HEK293 (cell line): ENCODE measurements around the gene MRPL55.

Experiments
- EGR2 ChIP-seq: fragments of 450-650 bp; formaldehyde crosslinking; IDR thresholded peaks from 2 replicates; pipeline ENCODE4 v1.5.1; 2016; ENCODE audit warnings: low read depth, missing biosample characterization, missing genetic modification characterization
- HOXD13 ChIP-seq: sonication (generic); formaldehyde crosslinking; IDR thresholded peaks from 2 replicates; pipeline ENCODE4 v1.8.0; 2022; ENCODE audit warnings: missing genetic modification reagents, borderline replicate concordance
- KLF10 ChIP-seq: fragments of 450-650 bp; IDR thresholded peaks from 2 replicates; pipeline ENCODE4 v1.5.1; 2018; ENCODE audit warnings: missing biosample characterization, mild to moderate bottlenecking, missing genetic modification characterization
- MZF1 ChIP-seq: fragments of 450-650 bp; formaldehyde crosslinking; IDR thresholded peaks from 2 replicates; pipeline ENCODE4 v1.5.1; 2017; ENCODE audit warnings: missing biosample characterization, missing genetic modification characterization, borderline replicate concordance
- OVOL3 ChIP-seq: fragments of 450-650 bp; formaldehyde crosslinking; IDR thresholded peaks from 2 replicates; pipeline ENCODE4 v1.5.1; 2016; ENCODE audit warnings: missing biosample characterization, missing genetic modification characterization
- SCRT1 ChIP-seq: fragments of 450-650 bp; formaldehyde crosslinking; IDR thresholded peaks from 2 replicates; pipeline ENCODE4 v1.5.1; 2016; ENCODE audit warnings: missing biosample characterization, missing genetic modification characterization, borderline replicate concordance
- TCF7L2 ChIP-seq: IDR thresholded peaks from 2 replicates; pipeline ENCODE4 v1.6.1; 2011; ENCODE audit warnings: low read depth, mild to moderate bottlenecking, inconsistent platforms, low read length, moderate library complexity, borderline replicate concordance
- WT1 ChIP-seq: fragments of 450-650 bp; formaldehyde crosslinking; IDR thresholded peaks from 2 replicates; pipeline ENCODE4 v1.5.1; 2016; ENCODE audit warnings: missing biosample characterization, missing genetic modification characterization
- YY1 ChIP-seq: fragments of 450-650 bp; formaldehyde crosslinking; IDR thresholded peaks from 2 replicates; pipeline ENCODE4 v1.5.1; 2018; ENCODE audit warnings: missing biosample characterization, missing genetic modification characterization
- ZBTB26 ChIP-seq: fragments of 450-650 bp; formaldehyde crosslinking; optimal IDR thresholded peaks from 2 replicates; pipeline ENCODE3; 2016; ENCODE audit warnings: missing biosample characterization, mild to moderate bottlenecking, missing genetic modification characterization
- ZNF121 ChIP-seq: fragments of 450-650 bp; formaldehyde crosslinking; IDR thresholded peaks from 2 replicates; pipeline ENCODE4 v1.5.1; 2016; ENCODE audit warnings: missing biosample characterization, missing genetic modification characterization
- ZNF26 ChIP-seq: fragments of 450-650 bp; formaldehyde crosslinking; IDR thresholded peaks from 2 replicates; pipeline ENCODE4 v1.5.1; 2016; ENCODE audit warnings: missing biosample characterization, missing genetic modification characterization
- ZNF311 ChIP-seq: fragments of 450-650 bp; formaldehyde crosslinking; IDR thresholded peaks from 2 replicates; pipeline ENCODE4 v1.5.1; 2017; ENCODE audit warnings: missing biosample characterization, missing genetic modification characterization, borderline replicate concordance
- ZNF341 ChIP-seq: fragments of 450-650 bp; formaldehyde crosslinking; IDR thresholded peaks from 2 replicates; pipeline ENCODE4; 2016; ENCODE audit warnings: low read depth, missing biosample characterization, missing genetic modification characterization
- ZNF404 ChIP-seq: fragments of 450-650 bp; formaldehyde crosslinking; IDR thresholded peaks from 2 replicates; pipeline ENCODE4 v1.5.1; 2017; ENCODE audit warnings: missing biosample characterization, missing genetic modification characterization
- ZNF426 ChIP-seq: fragments of 450-650 bp; formaldehyde crosslinking; IDR thresholded peaks from 2 replicates; pipeline ENCODE4 v1.5.1; 2017; ENCODE audit warnings: missing biosample characterization, missing genetic modification characterization, mild to moderate bottlenecking, inconsistent platforms, moderate library complexity
- ZNF48 ChIP-seq: fragments of 450-650 bp; formaldehyde crosslinking; IDR thresholded peaks from 2 replicates; pipeline ENCODE4 v1.5.1; 2016; ENCODE audit warnings: missing biosample characterization, missing genetic modification characterization
- ZNF518A ChIP-seq: fragments of 450-650 bp; formaldehyde crosslinking; conservative IDR thresholded peaks from 2 replicates; pipeline ENCODE4 v1.5.1; 2016; ENCODE audit warnings: low read depth, missing biosample characterization, missing genetic modification characterization
- ZNF555 ChIP-seq: fragments of 450-650 bp; formaldehyde crosslinking; conservative IDR thresholded peaks from 2 replicates; pipeline ENCODE4 v1.5.1; 2017; ENCODE audit warnings: missing biosample characterization, mild to moderate bottlenecking, missing genetic modification characterization, inconsistent platforms
- ZNF558 ChIP-seq: fragments of 450-650 bp; formaldehyde crosslinking; IDR thresholded peaks from 2 replicates; pipeline ENCODE4 v1.5.1; 2016; ENCODE audit warnings: missing biosample characterization, missing genetic modification characterization
- ZNF585B ChIP-seq: fragments of 450-650 bp; formaldehyde crosslinking; IDR thresholded peaks from 2 replicates; pipeline ENCODE4 v1.5.1; 2016; ENCODE audit warnings: missing biosample characterization, missing genetic modification characterization
- ZNF624 ChIP-seq: fragments of 450-650 bp; formaldehyde crosslinking; IDR thresholded peaks from 2 replicates; pipeline ENCODE4 v1.5.1; 2017; ENCODE audit warnings: missing biosample characterization, missing genetic modification characterization
- ZNF629 ChIP-seq: fragments of 450-650 bp; formaldehyde crosslinking; IDR thresholded peaks from 2 replicates; pipeline ENCODE4 v1.5.1; 2017; ENCODE audit warnings: missing biosample characterization, missing genetic modification characterization
- TF ChIP-seq, protein P1 (sequence below): fragments of 450-650 bp; formaldehyde crosslinking; IDR thresholded peaks from 2 replicates; pipeline ENCODE4 v1.5.1; 2016; ENCODE audit warnings: missing biosample characterization, missing genetic modification characterization
- TF ChIP-seq, protein P2 (sequence below): fragments of 450-650 bp; formaldehyde crosslinking; IDR thresholded peaks from 2 replicates; pipeline ENCODE4 v1.5.1; 2016; ENCODE audit warnings: missing biosample characterization, missing genetic modification characterization

The MRPL55 gene

DNA sequence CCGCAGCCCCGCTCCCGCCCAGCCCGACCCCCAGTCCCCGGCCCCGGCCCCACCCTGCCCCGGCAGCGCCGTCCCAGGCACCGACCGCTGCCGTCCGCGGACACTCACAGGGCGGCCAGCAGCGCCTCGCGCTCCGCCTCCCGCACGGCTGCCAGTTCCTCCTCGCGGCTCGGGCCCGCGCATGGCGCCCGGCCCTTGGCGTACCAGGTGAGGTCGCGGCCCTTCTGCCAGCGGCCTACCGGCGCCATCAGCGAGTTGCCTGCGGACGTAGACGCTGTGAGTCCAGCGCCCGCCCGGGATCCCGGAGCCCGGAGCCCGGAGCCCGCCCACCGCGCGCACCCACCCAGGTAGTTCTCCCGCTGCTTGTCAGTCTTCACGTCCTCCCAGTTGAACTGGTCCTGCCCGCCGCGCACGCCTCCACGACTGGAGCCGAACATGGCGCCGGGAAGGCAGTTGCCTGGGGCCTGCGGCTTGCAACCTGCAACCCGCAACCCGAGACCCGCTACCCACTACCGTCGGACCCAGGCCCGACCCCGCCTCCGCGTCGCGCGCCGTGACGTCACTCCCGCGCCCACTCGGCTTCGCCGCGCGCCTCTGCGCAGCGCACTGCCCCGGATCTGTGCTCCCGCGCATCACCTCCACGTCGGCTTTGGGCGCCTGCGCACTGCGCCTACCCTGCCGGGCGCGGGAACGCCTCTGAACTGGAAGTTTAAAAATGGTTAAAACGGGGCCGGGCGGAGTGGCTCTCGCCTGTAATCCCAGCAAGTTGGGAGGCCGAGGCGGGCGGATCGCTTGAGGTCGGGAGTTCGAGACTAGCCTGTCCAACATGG lies 6.1 kb downstream of the MRPL55 start, which contains the start of gene C1orf35 (continued):
- no peak for TF ChIP-seq HOXD13 (CRISPR knock-in tag)
- TF ChIP-seq ZNF26 (tag by site-specific recombination), result no peak
- TF ChIP-seq OVOL3 (tag by site-specific recombination), result peak; percentile 57
- TF ChIP-seq ZNF121, result peak; percentile 56; the same call in 1 of the 2 replicates
- TF ChIP-seq MZF1 (tag by site-specific recombination), result no peak
- TF ChIP-seq ZNF404 (tag by site-specific recombination), result no peak
- peak; percentile 24; the same call in 1 of the 2 replicates for TF ChIP-seq ZNF518A (tag by site-specific recombination)
- no peak for TF ChIP-seq ZNF426 (tag by site-specific recombination)
- peak; percentile 90 for TF ChIP-seq KLF10 (tag by site-specific recombination)
- TF ChIP-seq, protein P1, sequence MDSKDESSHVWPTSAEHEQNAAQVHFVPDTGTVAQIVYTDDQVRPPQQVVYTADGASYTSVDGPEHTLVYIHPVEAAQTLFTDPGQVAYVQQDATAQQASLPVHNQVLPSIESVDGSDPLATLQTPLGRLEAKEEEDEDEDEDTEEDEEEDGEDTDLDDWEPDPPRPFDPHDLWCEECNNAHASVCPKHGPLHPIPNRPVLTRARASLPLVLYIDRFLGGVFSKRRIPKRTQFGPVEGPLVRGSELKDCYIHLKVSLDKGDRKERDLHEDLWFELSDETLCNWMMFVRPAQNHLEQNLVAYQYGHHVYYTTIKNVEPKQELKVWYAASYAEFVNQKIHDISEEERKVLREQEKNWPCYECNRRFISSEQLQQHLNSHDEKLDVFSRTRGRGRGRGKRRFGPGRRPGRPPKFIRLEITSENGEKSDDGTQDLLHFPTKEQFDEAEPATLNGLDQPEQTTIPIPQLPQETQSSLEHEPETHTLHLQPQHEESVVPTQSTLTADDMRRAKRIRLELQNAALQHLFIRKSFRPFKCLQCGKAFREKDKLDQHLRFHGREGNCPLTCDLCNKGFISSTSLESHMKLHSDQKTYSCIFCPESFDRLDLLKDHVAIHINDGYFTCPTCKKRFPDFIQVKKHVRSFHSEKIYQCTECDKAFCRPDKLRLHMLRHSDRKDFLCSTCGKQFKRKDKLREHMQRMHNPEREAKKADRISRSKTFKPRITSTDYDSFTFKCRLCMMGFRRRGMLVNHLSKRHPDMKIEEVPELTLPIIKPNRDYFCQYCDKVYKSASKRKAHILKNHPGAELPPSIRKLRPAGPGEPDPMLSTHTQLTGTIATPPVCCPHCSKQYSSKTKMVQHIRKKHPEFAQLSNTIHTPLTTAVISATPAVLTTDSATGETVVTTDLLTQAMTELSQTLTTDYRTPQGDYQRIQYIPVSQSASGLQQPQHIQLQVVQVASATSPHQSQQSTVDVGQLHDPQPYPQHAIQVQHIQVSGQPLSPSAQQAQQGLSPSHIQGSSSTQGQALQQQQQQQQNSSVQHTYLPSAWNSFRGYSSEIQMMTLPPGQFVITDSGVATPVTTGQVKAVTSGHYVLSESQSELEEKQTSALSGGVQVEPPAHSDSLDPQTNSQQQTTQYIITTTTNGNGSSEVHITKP (tag by site-specific recombination), result peak; percentile 26; the same call in 1 of the 2 replicates
- peak; percentile 98 for TF ChIP-seq ZNF629 (tag by site-specific recombination)
- no peak for TF ChIP-seq ZNF624 (tag by site-specific recombination)
- peak; percentile 94 for TF ChIP-seq YY1
- no peak for TF ChIP-seq TCF7L2
- TF ChIP-seq, protein P2, sequence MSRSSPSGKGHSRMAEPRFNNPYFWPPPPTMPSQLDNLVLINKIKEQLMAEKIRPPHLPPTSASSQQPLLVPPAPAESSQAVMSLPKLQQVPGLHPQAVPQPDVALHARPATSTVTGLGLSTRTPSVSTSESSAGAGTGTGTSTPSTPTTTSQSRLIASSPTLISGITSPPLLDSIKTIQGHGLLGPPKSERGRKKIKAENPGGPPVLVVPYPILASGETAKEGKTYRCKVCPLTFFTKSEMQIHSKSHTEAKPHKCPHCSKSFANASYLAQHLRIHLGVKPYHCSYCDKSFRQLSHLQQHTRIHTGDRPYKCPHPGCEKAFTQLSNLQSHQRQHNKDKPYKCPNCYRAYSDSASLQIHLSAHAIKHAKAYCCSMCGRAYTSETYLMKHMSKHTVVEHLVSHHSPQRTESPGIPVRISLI, result no peak
- TF ChIP-seq EGR2 (tag by site-specific recombination), result peak; percentile 98
- TF ChIP-seq ZBTB26 (tag by site-specific recombination), result peak; percentile 100
- TF ChIP-seq ZNF311 (tag by site-specific recombination), result no peak
- TF ChIP-seq ZNF48 (tag by site-specific recombination), result no peak
- TF ChIP-seq SCRT1 (tag by site-specific recombination), result no peak
- TF ChIP-seq WT1, result peak; percentile 52
- TF ChIP-seq ZNF555 (tag by site-specific recombination), result no peak
- TF ChIP-seq ZNF341 (tag by site-specific recombination), result peak; percentile 65
- no peak for TF ChIP-seq ZNF585B (tag by site-specific recombination)
- TF ChIP-seq ZNF558 (tag by site-specific recombination), result no peak
